Sigmoid colon (tissue), 7 donors: Measurements from ENCODE around the gene TNS1. TPM values are rescaled to one million over a fixed set of nuclear protein-coding genes. Genes with fewer than 3 reads are reported as not detected.

Experiments
- DNase-seq: peaks from one replicate; pipeline ENCODE4 v3.0.0-alpha.2; 2019
- H3K27ac ChIP-seq, 4 donors: fragments of 200-600 bp; sonication (generic); one replicate each; pipeline ENCODE4 v1.5.1; 2016 to 2019; ENCODE audit warnings: mild to moderate bottlenecking in 1 of 4
- H3K27me3 ChIP-seq, 3 donors: fragments of 200-600 bp; sonication (generic); one replicate each; pipeline ENCODE4 v1.5.1; 2019; ENCODE audit warnings: mild to moderate bottlenecking in 1 of 3
- H3K36me3 ChIP-seq, 4 donors: fragments of 200-600 bp; sonication (generic); one replicate each; pipeline ENCODE4 v1.5.1; 2016 to 2019
- H3K4me1 ChIP-seq, 4 donors: fragments of 200-600 bp; sonication (generic); one replicate each; pipeline ENCODE4 v1.5.1; 2017 to 2019
- H3K4me3 ChIP-seq, 4 donors: fragments of 200-600 bp; sonication (generic); one replicate each; pipeline ENCODE4 v1.5.1; 2017 to 2019; ENCODE audit warnings: mild to moderate bottlenecking in 2 of 4, moderate library complexity in 1 of 4
- H3K9me3 ChIP-seq, 4 donors: fragments of 200-600 bp in 3 of 4; sonication (generic) in 3 of 4; one replicate each; pipeline versions ENCODE4 v1.5.1 to v1.6.1; 2013 to 2019
- EP300 ChIP-seq, 4 donors: sonication (generic); formaldehyde crosslinking; IDR thresholded peaks; one replicate each; pipeline ENCODE4 v1.6.1; 2017; ENCODE audit warnings: antibody characterized with exemption in 4 of 4
- POLR2A ChIP-seq, 2 donors: fragments of 450-650 bp; IDR thresholded peaks; one replicate each; pipeline ENCODE4 v1.6.1; 2016; ENCODE audit warnings: antibody characterized with exemption in 2 of 2, mild to moderate bottlenecking in 2 of 2, moderate library complexity in 2 of 2
- POLR2AphosphoS5 ChIP-seq, 4 donors: sonication (generic); formaldehyde crosslinking; IDR thresholded peaks; one replicate each; pipeline ENCODE4 v1.6.1; 2017; ENCODE audit warnings: antibody characterized with exemption in 4 of 4
- WGBS, 2 donors: extraction: QIAGEN DNeasy Blood & Tissue Kit; methylation state at CpG; one replicate each; pipeline ENCODE4 v1.1.7; 2013; 5-methylcytosine and 5-hydroxymethylcytosine counted together
- intact Hi-C: fragments of 100-400 bp; cut with DNase I; formaldehyde crosslinking; loops from one replicate; pipeline ENCODE4 v1.15.1; 2023
- polyA plus RNA-seq, 3 donors: library from polyadenylated mRNA; stranded (reverse); fragments of 200-250 nt; gene quantifications; one replicate each; pipeline ENCODE4 v1.2.3, GENCODE V29; 2013
- total RNA-seq, 4 donors: library from RNA; depleted of rRNA; stranded (reverse); fragments of >200 nt; gene quantifications; one replicate each; pipeline ENCODE4 v1.1.0, GENCODE V29; 2016
- TF ChIP-seq, protein P1 (sequence below), 4 experiments: fragments of 450-650 bp in 3 of 4; fragments of 200-600 bp in 1 of 4; IDR thresholded peaks; one replicate each; pipeline ENCODE4 v1.5.1; 2016 to 2019; ENCODE audit warnings: antibody characterized with exemption in 4 of 4, mild to moderate bottlenecking in 3 of 4, moderate library complexity in 2 of 4
- donor health status: healthy with polysubstance abuse.
- donor health status: Bipolar disorder and iron deficiency.
- donor health status: healthy.

The TNS1 gene
- total and polyA plus RNA-seq, 7 donors: 3.7 to 1,607 (median 444) TPM

DNA sequence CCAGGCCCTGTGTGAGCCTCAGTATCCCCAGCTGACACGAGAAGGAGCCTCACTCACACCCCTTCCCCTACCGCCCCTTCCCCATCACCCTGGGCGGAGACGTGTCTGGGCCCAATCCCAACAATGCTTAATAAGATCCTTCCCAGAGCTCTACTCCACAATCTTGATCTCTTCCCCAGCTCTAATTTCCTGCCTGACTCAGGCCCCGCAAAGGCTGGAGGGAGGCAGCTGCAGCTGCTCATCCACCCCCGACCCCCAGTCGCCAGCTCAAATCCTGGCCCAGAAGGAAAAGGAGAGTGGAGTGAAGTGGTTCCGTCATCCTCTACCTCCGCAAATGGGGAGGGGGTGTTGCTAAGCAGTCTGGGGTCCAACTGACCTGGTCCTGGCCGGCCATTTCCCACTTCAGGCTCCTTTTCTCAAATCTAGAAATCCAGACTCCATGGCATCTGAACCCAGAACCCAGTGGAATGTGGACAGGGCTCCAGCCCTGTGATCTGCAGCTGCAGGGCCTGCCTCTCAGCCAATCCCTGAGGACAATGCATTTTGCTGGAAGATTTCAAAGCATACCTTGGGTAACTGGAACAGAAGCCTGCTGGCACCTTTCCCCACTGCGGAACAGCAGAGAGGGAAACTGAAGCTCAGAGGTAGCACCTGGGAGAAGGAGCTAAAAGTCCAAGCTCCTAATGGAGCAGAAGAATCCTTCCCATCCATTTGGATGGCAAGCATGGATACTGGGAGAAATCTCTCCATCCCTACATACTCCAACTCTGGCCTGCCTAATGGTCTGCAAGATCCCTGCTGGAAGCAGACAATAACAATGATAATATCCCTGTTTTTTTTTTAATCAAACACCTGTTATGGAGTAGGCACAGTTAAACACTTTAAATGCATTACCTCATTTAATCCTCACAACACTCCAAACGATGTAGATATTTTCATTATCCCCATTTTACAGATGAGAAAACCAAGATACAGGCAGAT, 5.6 kb upstream of the TNS1 start:
- peak overlapping the region in 2 of 4 donors; percentile 17 to 45 for H3K27ac ChIP-seq
- DNase-seq: no peak
- H3K27me3 ChIP-seq: peaks cover 5 to 40% (median 8%) of the 10 kb centered on the region in 3 donors
- H3K4me3 ChIP-seq: no peak overlapping the region
- 74 to 80% methylated on average over 12 of the region's 12 CpGs for WGBS, 2 donors
- peaks cover 0 to 30% (median 26%) of the 10 kb centered on the region in 4 donors for H3K4me1 ChIP-seq
- intact Hi-C loops: no loop called here
- no peaks in the 10 kb centered on the region for H3K9me3 ChIP-seq
- no peaks in the 10 kb centered on the region for H3K36me3 ChIP-seq
- no peak for TF ChIP-seq POLR2A (IDR thresholded peaks at IDR 0.05)
- no peak for TF ChIP-seq EP300 (IDR thresholded peaks at IDR 0.05)
- no peak for TF ChIP-seq POLR2AphosphoS5 (IDR thresholded peaks at IDR 0.05)
- TF ChIP-seq, protein P1, sequence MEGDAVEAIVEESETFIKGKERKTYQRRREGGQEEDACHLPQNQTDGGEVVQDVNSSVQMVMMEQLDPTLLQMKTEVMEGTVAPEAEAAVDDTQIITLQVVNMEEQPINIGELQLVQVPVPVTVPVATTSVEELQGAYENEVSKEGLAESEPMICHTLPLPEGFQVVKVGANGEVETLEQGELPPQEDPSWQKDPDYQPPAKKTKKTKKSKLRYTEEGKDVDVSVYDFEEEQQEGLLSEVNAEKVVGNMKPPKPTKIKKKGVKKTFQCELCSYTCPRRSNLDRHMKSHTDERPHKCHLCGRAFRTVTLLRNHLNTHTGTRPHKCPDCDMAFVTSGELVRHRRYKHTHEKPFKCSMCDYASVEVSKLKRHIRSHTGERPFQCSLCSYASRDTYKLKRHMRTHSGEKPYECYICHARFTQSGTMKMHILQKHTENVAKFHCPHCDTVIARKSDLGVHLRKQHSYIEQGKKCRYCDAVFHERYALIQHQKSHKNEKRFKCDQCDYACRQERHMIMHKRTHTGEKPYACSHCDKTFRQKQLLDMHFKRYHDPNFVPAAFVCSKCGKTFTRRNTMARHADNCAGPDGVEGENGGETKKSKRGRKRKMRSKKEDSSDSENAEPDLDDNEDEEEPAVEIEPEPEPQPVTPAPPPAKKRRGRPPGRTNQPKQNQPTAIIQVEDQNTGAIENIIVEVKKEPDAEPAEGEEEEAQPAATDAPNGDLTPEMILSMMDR (IDR thresholded peaks at IDR 0.05): no peak

DNA sequence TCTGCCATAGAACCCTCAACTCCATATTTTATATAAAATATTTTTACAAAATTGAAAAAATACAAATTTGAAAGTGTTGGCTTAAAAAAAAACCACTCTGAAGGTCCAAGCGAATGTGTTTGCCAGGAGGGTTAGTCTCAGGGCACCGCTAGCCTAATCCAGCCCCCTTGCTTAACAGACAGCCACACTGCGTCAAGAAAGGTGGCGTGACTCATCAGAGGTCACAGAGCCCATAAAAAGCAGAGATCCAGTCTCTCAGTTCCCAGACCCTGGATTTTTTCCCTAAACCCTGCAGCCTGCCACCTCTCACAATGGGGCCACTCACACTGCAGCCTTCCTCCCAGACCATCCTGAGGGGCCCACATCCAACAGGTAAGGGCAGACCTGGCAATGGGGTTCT, 3.9 kb upstream of the TNS1 start:
- Histone ChIP-seq H3K4me1 (peaks cover 0 to 39% (median 36%) of the 10 kb centered on the region in 4 donors), H3K36me3 (no peaks in the 10 kb centered on the region), H3K4me3 (no peak overlapping the region), H3K27ac (no peak overlapping the region), H3K9me3 (no peaks in the 10 kb centered on the region), H3K27me3 (peaks cover 5 to 40% (median 8%) of the 10 kb centered on the region in 3 donors)
- DNase-seq: no peak
- 87 to 90% methylated on average over 4 of the region's 4 CpGs for WGBS, 2 donors
- TF ChIP-seq EP300 (IDR thresholded peaks at IDR 0.05) (no peak), POLR2A (IDR thresholded peaks at IDR 0.05) (no peak), POLR2AphosphoS5 (IDR thresholded peaks at IDR 0.05) (no peak)
- TF ChIP-seq, protein P1 (IDR thresholded peaks at IDR 0.05): no peak
- intact Hi-C loops: no loop called here

DNA sequence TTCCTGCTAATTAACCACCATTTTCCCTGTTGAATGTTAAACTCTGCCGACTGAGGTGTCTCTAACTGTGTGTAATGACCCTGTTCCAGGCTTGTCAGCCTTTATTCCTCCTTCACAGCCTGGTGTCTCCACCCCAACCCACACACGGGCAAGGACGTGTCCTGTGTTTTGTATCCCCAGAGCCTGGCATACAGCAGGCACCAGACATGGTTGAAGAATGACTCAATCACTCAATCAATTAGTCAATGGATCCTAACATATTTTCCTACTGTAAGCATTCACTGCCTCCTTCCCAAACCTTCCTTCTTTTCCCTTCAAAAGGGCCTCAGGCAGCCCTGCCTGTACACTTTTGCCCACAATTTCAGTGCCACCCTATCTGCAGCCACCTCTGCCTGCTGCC, 2.7 kb upstream of the TNS1 start:
- DNase-seq: no peak
- intact Hi-C loops: no loop called here
- TF ChIP-seq POLR2A (IDR thresholded peaks at IDR 0.05): no peak
- TF ChIP-seq, protein P1 (IDR thresholded peaks at IDR 0.05): no peak
- no peak for TF ChIP-seq EP300 (IDR thresholded peaks at IDR 0.05)
- no peak for TF ChIP-seq POLR2AphosphoS5 (IDR thresholded peaks at IDR 0.05)
- Histone ChIP-seq H3K9me3 (no peaks in the 10 kb centered on the region), H3K27ac (peak overlapping the region in 1 of 4 donors; percentile 73), H3K36me3 (no peaks in the 10 kb centered on the region), H3K4me1 (peaks cover 0 to 35% (median 32%) of the 10 kb centered on the region in 4 donors), H3K27me3 (peaks cover 4 to 29% (median 5%) of the 10 kb centered on the region in 3 donors), H3K4me3 (no peak overlapping the region)
- 81 to 92% methylated on average over 3 of the region's 3 CpGs for WGBS, 2 donors

DNA sequence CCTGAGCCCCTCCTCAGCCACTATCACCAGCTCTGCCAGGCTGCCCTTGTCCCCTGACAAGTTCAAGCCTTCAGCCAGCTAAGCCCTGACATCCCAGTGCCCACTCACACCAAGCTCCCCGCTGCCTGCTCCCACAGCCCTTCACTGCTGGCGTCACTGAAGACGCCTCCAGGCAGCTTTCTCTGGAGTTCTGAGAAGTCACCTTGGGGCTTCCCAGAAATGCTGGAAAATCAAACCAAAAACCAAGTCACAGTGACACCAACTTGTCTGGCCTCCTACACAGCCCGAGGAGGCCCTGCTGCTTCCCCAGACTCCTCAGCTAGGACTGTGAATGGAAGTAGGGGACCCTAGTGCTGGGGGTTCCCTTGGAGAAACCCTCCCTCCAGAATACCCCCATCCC, 2.2 kb upstream of the TNS1 start:
- no peak overlapping the region for H3K4me3 ChIP-seq
- peaks cover 0 to 30% (median 27%) of the 10 kb centered on the region in 4 donors for H3K4me1 ChIP-seq
- H3K36me3 ChIP-seq: no peaks in the 10 kb centered on the region
- no peaks in the 10 kb centered on the region for H3K9me3 ChIP-seq
- intact Hi-C loops: no loop called here
- 85 to 91% methylated on average over 4 of the region's 4 CpGs for WGBS, 2 donors
- no peak for DNase-seq
- H3K27ac ChIP-seq: peak overlapping the region; percentile 11 to 73 (median 70)
- TF ChIP-seq EP300 (IDR thresholded peaks at IDR 0.05) (no peak), POLR2AphosphoS5 (IDR thresholded peaks at IDR 0.05) (no peak), POLR2A (IDR thresholded peaks at IDR 0.05) (no peak)
- TF ChIP-seq, protein P1 (IDR thresholded peaks at IDR 0.05): no peak
- H3K27me3 ChIP-seq: peaks cover 0 to 24% (median 5%) of the 10 kb centered on the region in 3 donors
